Sigmoid colon (tissue), 4 donors: ENCODE results near the gene AJM1.

ENCODE experiments used
- EP300 ChIP-seq, 4 donors: sonication (generic); formaldehyde crosslinking; IDR thresholded peaks; one replicate each; pipeline ENCODE4 v1.6.1; 2017; ENCODE audit warnings: antibody characterized with exemption in 4 of 4
- POLR2A ChIP-seq, 2 donors: fragments of 450-650 bp; IDR thresholded peaks; one replicate each; pipeline ENCODE4 v1.6.1; 2016; ENCODE audit warnings: antibody characterized with exemption in 2 of 2, mild to moderate bottlenecking in 2 of 2, moderate library complexity in 2 of 2
- POLR2AphosphoS5 ChIP-seq, 4 donors: sonication (generic); formaldehyde crosslinking; IDR thresholded peaks; one replicate each; pipeline ENCODE4 v1.6.1; 2017; ENCODE audit warnings: antibody characterized with exemption in 4 of 4
- TF ChIP-seq, protein P1 (sequence below), 4 experiments: fragments of 450-650 bp in 3 of 4; fragments of 200-600 bp in 1 of 4; IDR thresholded peaks; one replicate each; pipeline ENCODE4 v1.5.1; 2016 to 2019; ENCODE audit warnings: antibody characterized with exemption in 4 of 4, mild to moderate bottlenecking in 3 of 4, moderate library complexity in 2 of 4

DNA sequence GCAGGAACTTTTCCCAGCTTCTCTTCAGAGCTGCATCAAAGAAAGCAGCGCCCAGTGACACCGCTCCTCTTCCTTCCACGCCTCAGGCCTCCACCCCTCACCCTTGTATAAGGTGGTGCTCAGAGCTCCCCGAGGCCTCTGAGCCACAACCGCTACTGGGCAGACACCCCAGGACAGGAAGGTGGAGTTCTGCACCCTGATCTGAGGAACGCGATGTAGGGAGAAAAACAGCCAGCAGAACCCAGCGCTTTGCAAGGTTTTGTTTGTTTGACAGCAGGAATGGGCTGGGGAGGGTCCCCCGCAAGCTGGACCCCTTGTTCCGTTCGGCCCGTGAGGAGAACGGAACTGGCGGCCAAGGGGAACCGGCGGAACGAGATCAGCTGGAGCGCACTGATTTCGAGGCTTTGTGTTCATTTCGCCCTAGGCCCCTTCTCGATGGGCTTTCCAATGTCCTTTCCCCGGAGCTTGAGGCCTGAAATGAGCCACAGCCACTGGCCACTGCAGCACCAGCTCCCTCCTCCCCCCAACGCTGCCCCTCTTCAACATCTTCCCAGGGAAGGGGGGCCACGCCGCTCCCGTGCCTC is 19.7 kb downstream of the AJM1 start:
- TF ChIP-seq, protein P1, sequence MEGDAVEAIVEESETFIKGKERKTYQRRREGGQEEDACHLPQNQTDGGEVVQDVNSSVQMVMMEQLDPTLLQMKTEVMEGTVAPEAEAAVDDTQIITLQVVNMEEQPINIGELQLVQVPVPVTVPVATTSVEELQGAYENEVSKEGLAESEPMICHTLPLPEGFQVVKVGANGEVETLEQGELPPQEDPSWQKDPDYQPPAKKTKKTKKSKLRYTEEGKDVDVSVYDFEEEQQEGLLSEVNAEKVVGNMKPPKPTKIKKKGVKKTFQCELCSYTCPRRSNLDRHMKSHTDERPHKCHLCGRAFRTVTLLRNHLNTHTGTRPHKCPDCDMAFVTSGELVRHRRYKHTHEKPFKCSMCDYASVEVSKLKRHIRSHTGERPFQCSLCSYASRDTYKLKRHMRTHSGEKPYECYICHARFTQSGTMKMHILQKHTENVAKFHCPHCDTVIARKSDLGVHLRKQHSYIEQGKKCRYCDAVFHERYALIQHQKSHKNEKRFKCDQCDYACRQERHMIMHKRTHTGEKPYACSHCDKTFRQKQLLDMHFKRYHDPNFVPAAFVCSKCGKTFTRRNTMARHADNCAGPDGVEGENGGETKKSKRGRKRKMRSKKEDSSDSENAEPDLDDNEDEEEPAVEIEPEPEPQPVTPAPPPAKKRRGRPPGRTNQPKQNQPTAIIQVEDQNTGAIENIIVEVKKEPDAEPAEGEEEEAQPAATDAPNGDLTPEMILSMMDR (IDR thresholded peaks at IDR 0.05), result no peak
- TF ChIP-seq POLR2A (IDR thresholded peaks at IDR 0.05), result no peak
- no peak for TF ChIP-seq POLR2AphosphoS5 (IDR thresholded peaks at IDR 0.05)
- no peak for TF ChIP-seq EP300 (IDR thresholded peaks at IDR 0.05)
